NCI-H526 (cell line): ENCODE measurements around the gene ADGRG7.

Experiments
- DNase-seq, 2 experiments: peaks; one replicate each; lab custom pipeline; 2025; lab: John Stamatoyannopoulos, UW

ADGRG7 gene

GRCh38 chr3:100602506-100603444 is 6.6 kb upstream of the ADGRG7 start:
- DNase-seq = no peak

- DNase-seq = peak in 1 of 2 experiments; percentile 43
Observed at GRCh38 chr3:100603469-100603868, 5.9 kb upstream of the ADGRG7 start.

GRCh38 chr3:100605358-100605757 is 4.0 kb upstream of the ADGRG7 start:
- no peak for DNase-seq

- DNase-seq = no peak
Observed at GRCh38 chr3:100606894-100607512, 2.4 kb upstream of the ADGRG7 start.

GRCh38 chr3:100609963-100610362 is 562 bp downstream of the ADGRG7 start:
- DNase-seq = no peak

GRCh38 chr3:100611221-100611620 is 1.8 kb downstream of the ADGRG7 start:
- DNase-seq = no peak

GRCh38 chr3:100613721-100614390 is 4.5 kb downstream of the ADGRG7 start:
- no peak for DNase-seq

GRCh38 chr3:100614941-100615340 is 5.5 kb downstream of the ADGRG7 start:
- no peak for DNase-seq

GRCh38 chr3:100615684-100616083 is 6.3 kb downstream of the ADGRG7 start:
- DNase-seq = no peak

- DNase-seq = no peak
Observed at GRCh38 chr3:100621251-100621650, 11.8 kb downstream of the ADGRG7 start.

GRCh38 chr3:100627491-100627890 is 18.1 kb downstream of the ADGRG7 start:
- DNase-seq = no peak

- DNase-seq = no peak
Observed at GRCh38 chr3:100629421-100630127, 20.2 kb downstream of the ADGRG7 start.

GRCh38 chr3:100630664-100631063 is 21.3 kb downstream of the ADGRG7 start:
- no peak for DNase-seq

GRCh38 chr3:100631236-100631635 is 21.8 kb downstream of the ADGRG7 start:
- DNase-seq = no peak

- DNase-seq = peak in 1 of 2 experiments; percentile 48
Observed at GRCh38 chr3:100634493-100635272, 25.3 kb downstream of the ADGRG7 start.

- no peak for DNase-seq
Observed at GRCh38 chr3:100635273-100635701, 25.9 kb downstream of the ADGRG7 start.

GRCh38 chr3:100637197-100637631 is 27.8 kb downstream of the ADGRG7 start:
- DNase-seq = no peak

GRCh38 chr3:100640633-100641032 is 31.2 kb downstream of the ADGRG7 start:
- no peak for DNase-seq

- no peak for DNase-seq
Observed at GRCh38 chr3:100641471-100642032, 32.2 kb downstream of the ADGRG7 start.

GRCh38 chr3:100645913-100646312 is 36.5 kb downstream of the ADGRG7 start:
- no peak for DNase-seq

- DNase-seq = no peak
Observed at GRCh38 chr3:100647171-100647570, 37.8 kb downstream of the ADGRG7 start.
